GM12801 (cell line): Measurements from ENCODE around the gene CRB2.

Experiments
- CTCF ChIP-seq: IDR thresholded peaks from one replicate; pipeline ENCODE4 v1.5.1; 2011; ENCODE audit warnings: control low read depth; ENCODE audit not compliant: insufficient read length; ENCODE audit errors: extremely low read depth

Gene CRB2

GRCh38 chr9:123358181-123358905 is 2.3 kb downstream of the CRB2 start:
- no peak for TF ChIP-seq CTCF

GRCh38 chr9:123359106-123359505 is 3.1 kb downstream of the CRB2 start:
- no peak for TF ChIP-seq CTCF

- no peak for TF ChIP-seq CTCF
Observed at GRCh38 chr9:123359546-123359945, 3.5 kb downstream of the CRB2 start.

- no peak for TF ChIP-seq CTCF
Observed at GRCh38 chr9:123360161-123361085, 4.4 kb downstream of the CRB2 start.

GRCh38 chr9:123361086-123361730 is 5.2 kb downstream of the CRB2 start:
- no peak for TF ChIP-seq CTCF

GRCh38 chr9:123361731-123362510 is 5.9 kb downstream of the CRB2 start:
- no peak for TF ChIP-seq CTCF
